Progenitor cell of endocrine pancreas (in vitro differentiated cells): Measurements from ENCODE around the gene PAX2. TPM values are rescaled to one million over a fixed set of nuclear protein-coding genes. Genes with fewer than 3 reads are reported as not detected.

Source experiments
- DNase-seq: peaks from one replicate; pipeline ENCODE4 v3.0.0; 2021; ENCODE audit warnings: low spot score; ENCODE audit not compliant: unreplicated experiment
- H3K27ac Mint-ChIP-seq: 2 replicates; pipeline ENCODE4 v1.8.0; 2021; ENCODE audit warnings: mild to moderate bottlenecking, moderate library complexity, mixed read lengths
- H3K27me3 Mint-ChIP-seq: 2 replicates; pipeline ENCODE4 v1.8.0; 2021; ENCODE audit warnings: mixed read lengths
- H3K36me3 Mint-ChIP-seq: 2 replicates; pipeline ENCODE4 v1.8.0; 2022; ENCODE audit warnings: mixed read lengths; ENCODE audit not compliant: insufficient read depth
- H3K4me1 Mint-ChIP-seq: 2 replicates; pipeline ENCODE4 v1.8.0; 2021; ENCODE audit warnings: low read depth, mixed read lengths
- H3K4me3 Mint-ChIP-seq: 2 replicates; pipeline ENCODE4 v1.8.0; 2021; ENCODE audit warnings: low read depth, mild to moderate bottlenecking, moderate library complexity, mixed read lengths
- H3K9me3 Mint-ChIP-seq: 2 replicates; pipeline ENCODE4 v1.8.0; 2021; ENCODE audit warnings: low read depth, mixed read lengths
- total RNA-seq: library from RNA; stranded (reverse); gene quantifications from 2 replicates; pipeline ENCODE4 v1.2.1, GENCODE V29; 2021
- TF ChIP-seq, protein P1 (sequence below): fragments of 200-600 bp; sonication (generic); IDR thresholded peaks from one replicate; pipeline ENCODE4 v1.5.0; 2021; ENCODE audit warnings: antibody characterized with exemption, mild to moderate bottlenecking; ENCODE audit not compliant: unreplicated experiment

Gene PAX2
- total RNA-seq, 1 donor from 2014 or later: not detected

DNA sequence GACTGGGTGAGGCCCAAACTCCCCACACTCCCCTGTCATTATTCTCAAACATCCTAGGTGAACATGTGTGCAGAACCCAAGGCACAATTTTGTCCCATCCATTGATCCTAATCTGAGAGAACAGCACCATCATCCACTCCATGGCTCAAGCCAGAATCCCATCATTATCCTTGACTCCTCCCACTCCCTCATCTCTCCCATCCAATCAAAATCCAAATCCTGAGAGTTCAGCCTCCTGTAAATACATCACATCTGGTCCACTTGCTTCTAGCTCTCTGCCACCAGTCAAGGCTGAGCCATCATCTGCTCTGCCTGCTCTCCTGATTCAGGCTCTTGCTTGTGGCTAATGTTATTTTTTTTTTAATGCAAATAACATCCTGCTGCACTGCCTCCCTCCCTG lies 91.5 kb downstream of the PAX2 start:
- H3K27ac Mint-ChIP-seq: no peak overlapping the region
- peaks cover 7% of the 10 kb centered on the region for H3K27me3 Mint-ChIP-seq
- no peaks in the 10 kb centered on the region for H3K4me1 Mint-ChIP-seq
- H3K36me3 Mint-ChIP-seq: no peaks in the 10 kb centered on the region
- H3K9me3 Mint-ChIP-seq: no peaks in the 10 kb centered on the region
- H3K4me3 Mint-ChIP-seq: no peak overlapping the region
- no peak for DNase-seq
- TF ChIP-seq, protein P1, sequence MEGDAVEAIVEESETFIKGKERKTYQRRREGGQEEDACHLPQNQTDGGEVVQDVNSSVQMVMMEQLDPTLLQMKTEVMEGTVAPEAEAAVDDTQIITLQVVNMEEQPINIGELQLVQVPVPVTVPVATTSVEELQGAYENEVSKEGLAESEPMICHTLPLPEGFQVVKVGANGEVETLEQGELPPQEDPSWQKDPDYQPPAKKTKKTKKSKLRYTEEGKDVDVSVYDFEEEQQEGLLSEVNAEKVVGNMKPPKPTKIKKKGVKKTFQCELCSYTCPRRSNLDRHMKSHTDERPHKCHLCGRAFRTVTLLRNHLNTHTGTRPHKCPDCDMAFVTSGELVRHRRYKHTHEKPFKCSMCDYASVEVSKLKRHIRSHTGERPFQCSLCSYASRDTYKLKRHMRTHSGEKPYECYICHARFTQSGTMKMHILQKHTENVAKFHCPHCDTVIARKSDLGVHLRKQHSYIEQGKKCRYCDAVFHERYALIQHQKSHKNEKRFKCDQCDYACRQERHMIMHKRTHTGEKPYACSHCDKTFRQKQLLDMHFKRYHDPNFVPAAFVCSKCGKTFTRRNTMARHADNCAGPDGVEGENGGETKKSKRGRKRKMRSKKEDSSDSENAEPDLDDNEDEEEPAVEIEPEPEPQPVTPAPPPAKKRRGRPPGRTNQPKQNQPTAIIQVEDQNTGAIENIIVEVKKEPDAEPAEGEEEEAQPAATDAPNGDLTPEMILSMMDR: no peak

DNA sequence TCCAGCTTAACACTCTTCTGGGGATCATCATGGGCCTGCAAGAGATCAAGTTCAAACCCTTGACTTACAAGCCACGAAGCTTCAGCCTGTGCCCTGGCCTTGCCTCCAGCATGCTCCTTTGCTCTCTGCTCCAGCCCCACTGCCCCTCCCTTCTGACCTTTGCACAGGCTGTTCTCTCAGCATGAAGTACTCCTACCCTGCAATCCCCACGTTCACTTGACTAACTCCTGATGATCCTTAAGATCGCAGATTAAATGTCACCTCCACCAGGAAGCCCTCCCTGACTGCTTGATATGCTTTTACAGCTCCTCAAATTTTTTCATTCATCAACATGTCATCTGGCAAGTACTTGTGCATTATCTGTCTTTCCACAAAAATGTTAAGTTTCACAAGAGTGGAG lies 91.9 kb downstream of the PAX2 start:
- Mint-ChIP-seq H3K27ac (no peak overlapping the region), H3K36me3 (no peaks in the 10 kb centered on the region), H3K4me1 (no peaks in the 10 kb centered on the region), H3K4me3 (no peak overlapping the region), H3K27me3 (peaks cover 10% of the 10 kb centered on the region), H3K9me3 (no peaks in the 10 kb centered on the region)
- TF ChIP-seq, protein P1: no peak
- no peak for DNase-seq

DNA sequence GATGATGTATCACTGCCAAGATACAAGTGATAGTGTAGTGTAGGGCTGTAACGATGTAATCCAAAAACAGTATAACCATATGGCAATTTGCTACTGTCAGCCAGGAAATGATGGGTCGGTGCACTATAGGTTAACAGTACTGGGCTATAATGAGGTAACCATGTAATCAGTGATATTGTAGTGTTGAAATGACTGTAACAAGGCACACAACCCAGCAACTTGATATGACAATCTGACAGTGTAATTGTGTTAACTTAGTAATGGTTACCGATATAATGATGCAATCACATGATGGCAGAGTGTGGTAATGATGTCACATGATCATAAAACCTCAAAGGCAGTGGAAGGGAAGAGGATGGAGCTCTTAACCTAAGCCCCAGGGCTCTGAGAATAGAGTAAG lies 93.6 kb downstream of the PAX2 start:
- TF ChIP-seq, protein P1: no peak
- Mint-ChIP-seq H3K4me1 (no peaks in the 10 kb centered on the region), H3K36me3 (no peaks in the 10 kb centered on the region), H3K27ac (no peak overlapping the region), H3K9me3 (no peaks in the 10 kb centered on the region), H3K4me3 (no peak overlapping the region), H3K27me3 (peaks cover 18% of the 10 kb centered on the region)
- DNase-seq: no peak

DNA sequence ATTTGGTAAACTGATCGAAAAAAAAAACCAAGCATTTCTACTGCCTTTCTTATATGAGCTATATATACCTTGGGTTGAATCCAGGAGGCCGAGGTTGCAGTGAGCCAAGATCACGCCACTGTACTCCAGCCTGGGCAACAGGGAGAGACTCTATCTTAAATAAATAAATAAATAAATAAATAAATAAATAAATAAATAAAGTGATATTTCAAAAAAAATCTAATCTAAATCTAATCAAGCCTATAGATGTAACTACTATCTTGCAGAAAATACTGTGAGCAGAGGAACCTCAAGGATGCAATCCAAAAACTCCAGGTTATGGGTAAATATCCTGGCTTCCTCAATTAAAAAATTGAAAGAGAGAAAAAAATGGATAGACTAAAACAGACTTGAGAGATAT lies 96.1 kb downstream of the PAX2 start:
- TF ChIP-seq, protein P1: no peak
- DNase-seq: no peak
- Mint-ChIP-seq H3K36me3 (no peaks in the 10 kb centered on the region), H3K27ac (no peak overlapping the region), H3K9me3 (no peaks in the 10 kb centered on the region), H3K4me1 (no peaks in the 10 kb centered on the region), H3K27me3 (peaks cover 31% of the 10 kb centered on the region), H3K4me3 (no peak overlapping the region)

DNA sequence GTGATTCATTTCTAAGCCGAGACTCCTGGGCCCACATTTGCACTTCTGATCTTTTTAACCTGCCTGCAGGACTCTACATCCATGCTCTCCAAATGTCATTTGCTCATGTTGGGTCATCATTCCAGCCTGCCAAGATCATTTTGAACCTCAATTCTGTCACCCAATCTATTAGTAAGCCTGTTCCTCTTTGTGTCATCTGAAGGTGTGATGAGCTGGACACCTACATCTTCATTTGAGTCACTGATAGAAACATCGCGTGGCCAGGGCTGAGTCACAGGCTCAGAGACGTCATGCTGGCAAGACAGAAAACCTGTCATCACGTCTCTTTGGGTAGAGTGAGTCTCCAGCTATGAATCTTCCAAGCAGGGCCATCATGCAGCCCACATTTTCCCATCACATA lies 102.1 kb downstream of the PAX2 start:
- TF ChIP-seq, protein P1: no peak
- Mint-ChIP-seq H3K27me3 (peaks cover 68% of the 10 kb centered on the region), H3K4me1 (no peaks in the 10 kb centered on the region), H3K4me3 (no peak overlapping the region), H3K27ac (no peak overlapping the region), H3K36me3 (no peaks in the 10 kb centered on the region), H3K9me3 (no peaks in the 10 kb centered on the region)
- DNase-seq: no peak
